GM18511 (cell line): ENCODE measurements around the gene TSPO.
"Not testable (repeated sequence)": the region's sequence is repeated elsewhere in the genome, so short reads cannot be mapped to it uniquely, and the experiment has no call there.

Experiments
- ATAC-seq: cut with Tn5 transposase; IDR thresholded peaks from one replicate; pipeline ENCODE4 v1.9.1; 2021; ENCODE audit warnings: mild to moderate bottlenecking, moderate library complexity; ENCODE audit not compliant: unreplicated experiment

TSPO gene

DNA sequence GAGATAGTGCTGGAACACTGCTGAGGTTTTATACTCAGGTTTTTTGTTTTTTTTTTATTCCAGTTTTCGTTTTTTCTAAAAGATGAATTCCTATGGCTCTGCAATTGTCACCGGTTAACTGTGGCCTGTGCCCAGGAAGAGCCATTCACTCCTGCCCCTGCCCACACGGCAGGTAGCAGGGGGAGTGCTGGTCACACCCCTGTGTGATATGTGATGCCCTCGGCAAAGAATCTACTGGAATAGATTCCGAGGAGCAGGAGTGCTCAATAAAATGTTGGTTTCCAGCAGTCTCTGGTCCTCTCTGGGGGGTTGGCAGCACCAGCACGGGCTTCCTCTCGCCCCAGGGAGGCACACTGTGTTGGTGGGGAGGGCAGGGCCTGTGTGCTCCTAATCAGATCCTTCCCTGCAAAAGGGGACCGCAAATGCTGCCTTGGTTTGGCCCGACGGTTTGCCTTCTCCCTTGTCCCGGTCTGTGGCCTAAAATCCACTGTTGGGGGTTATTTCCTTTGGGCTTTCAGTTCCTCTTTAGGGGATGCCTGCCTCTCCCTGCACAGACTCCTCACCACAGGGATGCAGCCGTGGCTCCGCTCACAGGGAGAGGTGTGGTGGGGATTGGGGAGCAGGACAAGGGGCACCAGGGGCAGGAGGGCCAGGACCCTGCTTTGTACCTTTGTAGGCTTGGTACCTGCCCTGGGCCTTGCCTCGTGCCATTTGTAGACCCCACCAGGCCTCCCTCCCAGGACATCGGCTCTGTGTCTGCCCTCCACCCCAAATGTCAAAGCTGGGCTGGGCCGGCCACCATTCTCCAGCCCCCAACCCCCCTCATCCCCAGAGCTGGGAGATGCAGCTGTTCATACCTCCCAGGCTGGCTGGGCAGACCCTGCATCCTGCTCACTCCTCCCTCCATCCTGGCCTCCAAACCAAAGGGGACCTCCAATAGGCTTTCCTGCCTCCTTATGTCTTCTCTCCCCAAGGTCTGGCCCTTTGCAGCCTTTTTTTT lies 21.6 kb upstream of the TSPO start:
- no peak for ATAC-seq

- ATAC-seq = no peak
Measured at GRCh38 chr22:43131773-43132501, 19.4 kb upstream of the TSPO start.

DNA sequence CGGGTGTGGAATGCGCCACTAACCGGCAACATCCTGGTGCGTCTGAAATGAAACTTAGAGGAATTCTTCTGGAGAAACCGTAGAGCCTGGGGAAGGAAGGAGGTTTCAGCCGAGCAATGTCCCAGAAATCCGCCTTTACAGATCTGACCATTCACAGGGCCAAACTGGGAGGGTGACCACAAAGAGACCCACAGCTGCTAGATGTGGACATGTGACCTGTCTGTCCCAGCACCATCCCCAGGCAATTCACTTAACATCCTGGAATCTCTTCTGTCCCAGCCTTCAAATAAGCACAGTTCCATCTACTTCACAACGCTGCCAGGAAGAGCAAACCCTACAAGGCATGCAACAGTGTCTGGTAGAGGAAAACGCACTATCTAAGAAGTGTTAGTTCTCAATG lies 18.0 kb upstream of the TSPO start:
- no peak for ATAC-seq

GRCh38 chr22:43134553-43134952 lies 16.8 kb upstream of the TSPO start:
- no peak for ATAC-seq

GRCh38 chr22:43135565-43135964 lies 15.8 kb upstream of the TSPO start:
- ATAC-seq = no peak

- no peak for ATAC-seq
Measured at GRCh38 chr22:43136255-43136654, 15.1 kb upstream of the TSPO start.

GRCh38 chr22:43136801-43137200 lies 14.6 kb upstream of the TSPO start:
- ATAC-seq = no peak

DNA sequence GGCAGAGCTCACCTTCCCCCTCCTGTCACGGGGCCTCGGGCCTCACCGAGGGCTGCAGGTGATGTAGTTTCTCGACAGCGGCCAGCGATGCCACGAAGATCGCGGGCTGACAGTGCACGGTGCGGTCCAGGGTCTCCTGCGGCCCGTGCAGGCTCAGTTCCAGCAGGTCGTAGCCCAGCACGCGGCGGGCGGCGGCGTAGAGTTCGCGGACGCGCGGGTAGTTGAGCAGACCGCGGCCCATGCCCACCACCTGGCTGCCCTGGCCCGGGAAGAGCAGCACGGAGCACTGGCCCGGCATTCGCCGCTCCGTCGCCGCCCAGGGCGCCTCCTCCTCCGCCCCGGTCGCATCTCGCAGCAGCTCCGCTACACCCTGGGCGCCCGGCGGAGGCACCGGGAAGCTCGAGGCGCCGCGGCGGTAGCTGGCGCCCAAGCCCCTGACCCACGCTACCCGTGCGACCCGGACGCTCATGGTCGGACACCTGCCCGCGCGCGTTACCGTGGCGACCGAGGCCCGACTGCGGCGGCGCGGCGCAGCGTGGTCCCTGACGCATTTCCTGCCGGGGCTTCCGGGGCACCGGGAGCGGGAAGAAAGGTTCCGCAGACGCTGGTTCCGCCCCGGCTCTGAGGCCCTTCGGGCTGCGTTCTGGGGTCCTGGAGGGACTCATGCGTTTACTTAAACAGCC lies 8.3 kb upstream of the TSPO start, which contains the start of gene MCAT:
MCAT (minus strand) TSS at position 519 of the 683 bp plus-strand sequence; CDS start at position 469, 50 bp downstream.
- ATAC-seq = no peak

- ATAC-seq = no peak
Measured at GRCh38 chr22:43144949-43145348, 6.4 kb upstream of the TSPO start.

- not testable (repeated sequence) for ATAC-seq
Measured at GRCh38 chr22:43145371-43145770, 6.0 kb upstream of the TSPO start.

GRCh38 chr22:43146332-43146731 lies 5.0 kb upstream of the TSPO start:
- not testable (repeated sequence) for ATAC-seq

GRCh38 chr22:43147821-43148220 lies 3.5 kb upstream of the TSPO start:
- no peak for ATAC-seq

DNA sequence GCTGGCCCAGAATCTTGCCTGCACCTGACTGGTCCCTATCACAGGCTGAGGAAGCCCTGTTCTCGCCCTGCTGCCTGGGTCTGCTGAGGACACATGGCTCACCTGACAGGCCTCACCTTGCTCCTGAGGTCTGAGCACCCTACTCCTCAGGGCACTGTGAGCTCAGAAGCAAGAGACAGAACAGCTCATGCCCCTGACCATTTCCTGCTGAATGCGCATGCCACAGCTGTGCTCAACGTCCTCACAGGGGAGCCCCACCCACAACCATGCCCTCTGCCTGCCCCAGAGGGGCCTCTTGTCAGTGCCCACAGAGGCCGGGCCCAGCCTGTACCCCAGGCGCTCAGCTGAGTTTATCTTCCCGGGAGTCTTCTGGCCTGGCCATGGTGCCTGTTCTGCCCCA lies 2.8 kb upstream of the TSPO start:
- ATAC-seq = no peak

DNA sequence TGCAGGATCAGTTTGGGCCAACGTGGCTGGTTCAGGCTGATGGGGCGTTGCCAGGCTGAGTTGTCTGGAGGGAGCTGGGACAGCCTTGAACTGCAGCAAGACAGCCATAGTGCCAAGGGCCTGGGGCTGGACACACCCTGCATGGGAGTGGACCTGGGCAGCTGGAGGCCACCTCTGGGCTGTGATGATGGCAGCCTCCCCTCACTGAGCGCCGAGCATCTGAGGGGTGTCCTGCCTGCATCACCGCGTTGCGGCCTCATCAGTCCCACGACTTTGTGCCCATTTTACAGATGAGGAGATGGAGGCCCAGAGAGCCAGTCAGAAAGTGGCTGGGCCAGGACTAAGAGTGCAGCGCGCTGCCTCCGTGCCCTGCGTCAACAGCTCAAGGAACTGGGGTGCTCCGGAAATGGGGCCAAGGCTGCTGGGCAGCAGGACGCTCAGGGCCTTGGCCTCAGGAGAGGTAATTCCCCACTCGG lies 590 bp upstream of the TSPO start:
- ATAC-seq = no peak

GRCh38 chr22:43152003-43152356 lies 621 bp downstream of the TSPO start:
- peak; percentile 17 for ATAC-seq

DNA sequence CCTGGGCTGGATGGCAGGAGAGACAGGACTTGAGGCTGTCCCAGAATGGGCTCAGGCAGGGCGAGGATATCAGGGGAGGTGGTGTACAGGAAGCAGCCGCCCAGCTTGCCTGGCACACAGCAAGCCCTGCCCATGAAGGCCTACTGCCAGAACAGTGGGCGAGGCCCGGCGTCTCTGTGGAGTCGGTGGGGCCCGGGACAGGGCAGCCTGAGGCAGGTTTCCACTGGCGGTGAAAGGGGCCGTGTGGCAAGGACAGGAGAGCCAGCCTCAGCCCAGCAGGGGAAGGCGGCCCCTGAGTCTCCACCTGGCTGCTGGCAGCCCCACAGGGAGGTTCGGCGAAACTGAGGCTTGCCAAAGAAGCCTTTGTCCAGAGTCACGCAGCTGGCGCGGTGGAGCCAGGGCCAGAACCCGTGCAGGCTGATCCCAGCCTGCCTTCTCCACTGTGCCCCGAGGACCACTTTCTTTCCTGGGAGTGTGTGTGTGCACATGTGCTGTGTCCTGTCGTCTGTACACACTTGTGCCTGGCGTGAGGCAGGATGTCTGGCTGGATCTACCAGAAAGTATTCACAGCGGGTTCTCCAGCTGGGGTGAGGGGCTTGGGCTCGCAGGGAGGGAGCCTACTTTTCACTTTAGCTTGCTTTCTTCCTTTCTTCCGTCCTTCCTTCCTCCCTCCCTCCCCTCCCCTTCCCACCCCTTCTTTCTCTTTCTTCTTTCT lies 1.2 kb downstream of the TSPO start:
- peak; percentile 41 for ATAC-seq

DNA sequence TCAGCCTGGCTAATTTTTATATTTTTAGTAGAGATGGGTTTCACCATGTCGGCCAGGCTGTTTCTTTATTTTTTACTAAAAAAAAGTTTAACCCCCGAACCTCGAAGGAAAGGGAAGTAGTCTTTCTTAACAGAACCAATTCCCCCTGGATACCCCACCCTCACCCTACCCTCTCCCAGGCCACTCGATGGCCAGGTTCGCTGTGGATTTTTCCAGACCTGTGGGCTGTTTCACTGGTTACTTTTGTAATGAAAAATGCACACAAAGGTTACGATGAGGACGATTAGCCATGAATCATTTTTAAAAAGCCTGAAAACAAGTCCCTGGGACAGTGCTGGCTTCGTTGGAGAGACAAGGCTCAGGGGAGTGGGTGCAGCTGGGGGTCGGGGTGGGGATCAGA lies 2.5 kb downstream of the TSPO start:
- ATAC-seq = no peak

DNA sequence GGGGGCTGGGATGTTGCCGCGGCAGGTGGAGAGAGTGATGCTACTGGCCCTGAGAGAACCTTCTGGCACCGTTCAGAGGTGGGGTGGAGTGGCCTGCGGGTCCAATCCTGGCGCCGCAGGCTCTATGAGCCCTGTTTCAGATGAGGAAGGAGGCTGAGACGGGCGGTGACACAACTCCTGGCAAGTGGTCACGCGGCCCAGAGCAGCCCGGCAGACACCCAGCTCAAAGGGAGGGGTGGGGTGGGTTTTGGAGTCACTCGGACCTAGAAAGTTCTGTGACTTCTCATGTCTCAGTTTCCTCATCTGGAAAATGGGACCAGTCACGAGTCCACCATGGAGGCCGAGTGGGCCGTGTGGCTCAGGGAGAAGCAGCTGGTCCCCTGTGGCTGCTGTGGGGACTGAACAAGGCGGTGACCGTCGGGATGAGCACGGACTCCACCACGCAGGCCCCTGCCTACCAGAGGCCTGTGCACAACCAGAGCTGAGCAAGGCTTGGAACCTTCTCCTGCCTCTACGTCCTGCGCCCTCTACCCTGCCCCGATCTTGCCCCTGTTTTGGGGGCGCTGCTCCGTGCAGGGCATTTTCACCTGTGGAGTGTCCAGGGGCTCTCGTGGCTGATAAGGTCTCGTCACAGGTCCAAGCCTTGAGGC lies 3.7 kb downstream of the TSPO start:
- no peak for ATAC-seq

- no peak for ATAC-seq
Measured at GRCh38 chr22:43155789-43156188, 4.4 kb downstream of the TSPO start.

- no peak for ATAC-seq
Measured at GRCh38 chr22:43156413-43156812, 5.1 kb downstream of the TSPO start.
